ENCODE data around the gene NLRC5.

The NLRC5 gene

GRCh38 chr16:57022445-57022844, 33.1 kb downstream of the NLRC5 start:
- WGBS (ENCODE audit: insufficient coverage) = 98% methylated on average over 5 of the region's 7 CpGs
- Histone ChIP-seq H3K36me3 (ENCODE audit: control insufficient read depth in 4 of 4, insufficient read depth in 4 of 4, low read length in 3 of 4) (peaks cover 16 to 45% (median 36%) of the 10 kb centered on the region in 4 experiments), H3K4me1 (ENCODE audit: control extremely low read depth in 1 of 4, control insufficient read depth in 4 of 4, insufficient read depth in 4 of 4, low read length in 3 of 4) (peaks cover 0 to 36% (median 20%) of the 10 kb centered on the region in 4 experiments), H3K4me3 (ENCODE audit: control insufficient read depth in 1 of 7, extremely low read depth in 1 of 7, insufficient read depth in 4 of 7, low read depth in 2 of 7, low read length in 6 of 7) (no peak overlapping the region), H3K27ac (ENCODE audit: insufficient read depth in 1 of 2, low read depth in 1 of 2, low read length in 2 of 2, poor library complexity in 1 of 2, severe bottlenecking in 2 of 2) (no peak overlapping the region), H3K9me3 (ENCODE audit: control extremely low read depth in 1 of 5, control insufficient read depth in 4 of 5, insufficient read depth in 2 of 5, low read depth in 1 of 5, low read length in 4 of 5) (no peaks in the 10 kb centered on the region), H3K27me3 (replicated peaks in 2 of 5; ENCODE audit: control insufficient read depth in 4 of 5, insufficient read depth in 5 of 5, low read length in 4 of 5) (no peaks in the 10 kb centered on the region)
- no peak for DNase-seq
- ChIA-PET CTCF (interaction anchor here (1.1 to 2.6 kb wide), 5 partner anchors 11 to 64 kb away, joined by 3 to 9 read pairs (median 5); no protein-coding TSS in a partner anchor), POLR2A (interaction anchor here (0.6 kb wide), 2 partner anchors 16 to 83 kb away, joined by 3 read pairs; no protein-coding TSS in a partner anchor)

GRCh38 chr16:57023541-57024249, 34.3 kb downstream of the NLRC5 start:
- peaks cover 0 to 36% (median 20%) of the 10 kb centered on the region in 4 experiments for H3K4me1 ChIP-seq (ENCODE audit: control extremely low read depth in 1 of 4, control insufficient read depth in 4 of 4, insufficient read depth in 4 of 4, low read length in 3 of 4)
- no peaks in the 10 kb centered on the region for H3K9me3 ChIP-seq (ENCODE audit: control extremely low read depth in 1 of 5, control insufficient read depth in 4 of 5, insufficient read depth in 2 of 5, low read depth in 1 of 5, low read length in 4 of 5)
- H3K4me3 ChIP-seq (ENCODE audit: control insufficient read depth in 1 of 7, extremely low read depth in 1 of 7, insufficient read depth in 4 of 7, low read depth in 2 of 7, low read length in 6 of 7) = no peak overlapping the region
- peaks cover 6 to 33% (median 26%) of the 10 kb centered on the region in 4 experiments for H3K36me3 ChIP-seq (ENCODE audit: control insufficient read depth in 4 of 4, insufficient read depth in 4 of 4, low read length in 3 of 4)
- no peak for DNase-seq
- H3K27me3 ChIP-seq (replicated peaks in 2 of 5; ENCODE audit: control insufficient read depth in 4 of 5, insufficient read depth in 5 of 5, low read length in 4 of 5) = no peaks in the 10 kb centered on the region
- ChIA-PET POLR2A (no interaction called here), CTCF (interaction anchor here (1.1 to 2.6 kb wide), 5 partner anchors 10 to 59 kb away, joined by 3 to 9 read pairs (median 5); no protein-coding TSS in a partner anchor)
- H3K27ac ChIP-seq (ENCODE audit: insufficient read depth in 1 of 2, low read depth in 1 of 2, low read length in 2 of 2, poor library complexity in 1 of 2, severe bottlenecking in 2 of 2) = no peak overlapping the region
- WGBS (ENCODE audit: insufficient coverage) = 97% methylated on average over 6 of the region's 8 CpGs

GRCh38 chr16:57024894-57025680, 35.7 kb downstream of the NLRC5 start:
- ChIA-PET CTCF (interaction anchor here (1.0 to 1.6 kb wide), 4 partner anchors 15 to 141 kb away, joined by 3 to 7 read pairs (median 4); no protein-coding TSS in a partner anchor), POLR2A (no interaction called here)
- Histone ChIP-seq H3K4me3 (ENCODE audit: control insufficient read depth in 1 of 7, extremely low read depth in 1 of 7, insufficient read depth in 4 of 7, low read depth in 2 of 7, low read length in 6 of 7) (no peak overlapping the region), H3K36me3 (ENCODE audit: control insufficient read depth in 4 of 4, insufficient read depth in 4 of 4, low read length in 3 of 4) (peaks cover 2 to 26% (median 19%) of the 10 kb centered on the region in 4 experiments), H3K4me1 (ENCODE audit: control extremely low read depth in 1 of 4, control insufficient read depth in 4 of 4, insufficient read depth in 4 of 4, low read length in 3 of 4) (peaks cover 0 to 36% (median 20%) of the 10 kb centered on the region in 4 experiments), H3K27me3 (replicated peaks in 2 of 5; ENCODE audit: control insufficient read depth in 4 of 5, insufficient read depth in 5 of 5, low read length in 4 of 5) (no peaks in the 10 kb centered on the region), H3K27ac (ENCODE audit: insufficient read depth in 1 of 2, low read depth in 1 of 2, low read length in 2 of 2, poor library complexity in 1 of 2, severe bottlenecking in 2 of 2) (no peak overlapping the region), H3K9me3 (ENCODE audit: control extremely low read depth in 1 of 5, control insufficient read depth in 4 of 5, insufficient read depth in 2 of 5, low read depth in 1 of 5, low read length in 4 of 5) (no peaks in the 10 kb centered on the region)
- peak in 2 of 3 donors; percentile 35 to 39 for DNase-seq
- WGBS (ENCODE audit: insufficient coverage) = 90% methylated on average over 18 of the region's 19 CpGs

GRCh38 chr16:57025941-57026777, 36.8 kb downstream of the NLRC5 start:
- Histone ChIP-seq H3K9me3 (ENCODE audit: control extremely low read depth in 1 of 5, control insufficient read depth in 4 of 5, insufficient read depth in 2 of 5, low read depth in 1 of 5, low read length in 4 of 5) (no peaks in the 10 kb centered on the region), H3K27me3 (replicated peaks in 2 of 5; ENCODE audit: control insufficient read depth in 4 of 5, insufficient read depth in 5 of 5, low read length in 4 of 5) (no peaks in the 10 kb centered on the region), H3K4me1 (ENCODE audit: control extremely low read depth in 1 of 4, control insufficient read depth in 4 of 4, insufficient read depth in 4 of 4, low read length in 3 of 4) (peaks cover 0 to 36% (median 20%) of the 10 kb centered on the region in 4 experiments), H3K27ac (ENCODE audit: insufficient read depth in 1 of 2, low read depth in 1 of 2, low read length in 2 of 2, poor library complexity in 1 of 2, severe bottlenecking in 2 of 2) (peak overlapping the region in 1 of 2 experiments; percentile 10), H3K36me3 (ENCODE audit: control insufficient read depth in 4 of 4, insufficient read depth in 4 of 4, low read length in 3 of 4) (peaks cover 2 to 19% (median 13%) of the 10 kb centered on the region in 4 experiments), H3K4me3 (ENCODE audit: control insufficient read depth in 1 of 7, extremely low read depth in 1 of 7, insufficient read depth in 4 of 7, low read depth in 2 of 7, low read length in 6 of 7) (peak overlapping the region in 1 of 7 experiments; percentile 9)
- peak; percentile 46 to 97 (median 94) for DNase-seq
- POLR2A ChIA-PET = no interaction called here
- 34% methylated on average over 15 of the region's 21 CpGs for WGBS (ENCODE audit: insufficient coverage)
- CTCF ChIA-PET = interaction anchor here (1.0 to 1.6 kb wide), 5 partner anchors 13 to 140 kb away, joined by 3 to 7 read pairs (median 4); no protein-coding TSS in a partner anchor

GRCh38 chr16:57026778-57027062, 37.4 kb downstream of the NLRC5 start:
- DNase-seq = no peak
- POLR2A ChIA-PET = no interaction called here
- H3K4me1 ChIP-seq (ENCODE audit: control extremely low read depth in 1 of 4, control insufficient read depth in 4 of 4, insufficient read depth in 4 of 4, low read length in 3 of 4) = peaks cover 0 to 36% (median 20%) of the 10 kb centered on the region in 4 experiments
- H3K9me3 ChIP-seq (ENCODE audit: control extremely low read depth in 1 of 5, control insufficient read depth in 4 of 5, insufficient read depth in 2 of 5, low read depth in 1 of 5, low read length in 4 of 5) = no peaks in the 10 kb centered on the region
- H3K27me3 ChIP-seq (replicated peaks in 2 of 5; ENCODE audit: control insufficient read depth in 4 of 5, insufficient read depth in 5 of 5, low read length in 4 of 5) = no peaks in the 10 kb centered on the region
- CTCF ChIA-PET = interaction anchor here (1.1 to 1.6 kb wide), 3 partner anchors 13 to 62 kb away, joined by 3 to 7 read pairs (median 4); no protein-coding TSS in a partner anchor
- no peak overlapping the region for H3K4me3 ChIP-seq (ENCODE audit: control insufficient read depth in 1 of 7, extremely low read depth in 1 of 7, insufficient read depth in 4 of 7, low read depth in 2 of 7, low read length in 6 of 7)
- H3K27ac ChIP-seq (ENCODE audit: insufficient read depth in 1 of 2, low read depth in 1 of 2, low read length in 2 of 2, poor library complexity in 1 of 2, severe bottlenecking in 2 of 2) = no peak overlapping the region
- peaks cover 2 to 15% (median 9%) of the 10 kb centered on the region in 4 experiments for H3K36me3 ChIP-seq (ENCODE audit: control insufficient read depth in 4 of 4, insufficient read depth in 4 of 4, low read length in 3 of 4)
- WGBS (ENCODE audit: insufficient coverage) = 96% methylated on average over 3 of the region's 3 CpGs

GRCh38 chr16:57027067-57027466, 37.7 kb downstream of the NLRC5 start:
- CTCF ChIA-PET = interaction anchor here (1.1 to 1.6 kb wide), 3 partner anchors 12 to 45 kb away, joined by 3 to 4 read pairs (median 4); no protein-coding TSS in a partner anchor
- Histone ChIP-seq H3K36me3 (ENCODE audit: control insufficient read depth in 4 of 4, insufficient read depth in 4 of 4, low read length in 3 of 4) (peaks cover 1 to 13% (median 6%) of the 10 kb centered on the region in 4 experiments), H3K27me3 (replicated peaks in 2 of 5; ENCODE audit: control insufficient read depth in 4 of 5, insufficient read depth in 5 of 5, low read length in 4 of 5) (no peaks in the 10 kb centered on the region), H3K4me1 (ENCODE audit: control extremely low read depth in 1 of 4, control insufficient read depth in 4 of 4, insufficient read depth in 4 of 4, low read length in 3 of 4) (peaks cover 0 to 36% (median 20%) of the 10 kb centered on the region in 4 experiments), H3K27ac (ENCODE audit: insufficient read depth in 1 of 2, low read depth in 1 of 2, low read length in 2 of 2, poor library complexity in 1 of 2, severe bottlenecking in 2 of 2) (no peak overlapping the region), H3K4me3 (ENCODE audit: control insufficient read depth in 1 of 7, extremely low read depth in 1 of 7, insufficient read depth in 4 of 7, low read depth in 2 of 7, low read length in 6 of 7) (no peak overlapping the region), H3K9me3 (ENCODE audit: control extremely low read depth in 1 of 5, control insufficient read depth in 4 of 5, insufficient read depth in 2 of 5, low read depth in 1 of 5, low read length in 4 of 5) (no peaks in the 10 kb centered on the region)
- no peak for DNase-seq
- 100% methylated on average over 1 of the region's 2 CpGs for WGBS (ENCODE audit: insufficient coverage)
- POLR2A ChIA-PET = no interaction called here

All from common myeloid progenitor, CD34-positive (primary cell).